K562 (cell line): Measurements from ENCODE around the gene UBE2H. TPM values are rescaled to one million over a fixed set of nuclear protein-coding genes. Genes with fewer than 3 reads are reported as not detected.

Experiments
- ATAC-seq: fragments of 200-7000 bp; cut with Tn5 transposase; 3 replicates; pipeline ENCODE4 v1.9.1; 2020; ENCODE audit warnings: moderate library complexity
- BruUV-seq: library from RNA; stranded (reverse); fragments of 400-500 nt; replicated peaks from 2 replicates; lab custom pipeline; 2021; lab: Mats Ljungman, UMichigan
- CTCF ChIA-PET: fragments of 300-600 bp; formaldehyde crosslinking; extraction: SDS; loops from one replicate; lab custom pipeline; 2021; ENCODE audit warnings: low intra/inter-chr PET ratio; lab: Yijun Ruan, JAX
- POLR2A ChIA-PET: fragments of 300-600, 350-650 bp; sonication (Branson Sonifier 250); formaldehyde crosslinking; extraction: SDS; loops from one replicate; lab custom pipeline; 2021; ENCODE audit warnings: antibody characterized with exemption, inconsistent platforms; lab: Yijun Ruan, JAX
- DNase-seq, 4 experiments: peaks; one replicate each; pipeline versions ENCODE4 v3.0.0 to v3.0.0-alpha.2; 2011 to 2018; ENCODE audit warnings: low spot score in 3 of 4, mixed read lengths in 3 of 4; ENCODE audit errors: extremely low read depth in 1 of 4
- FAIRE-seq: peaks from 2 replicates; lab custom pipeline; 2011; peaks lifted over from hg19 to GRCh38; lab: Jason Lieb, UNC
- H2AFZ ChIP-seq: 2 replicates; pipeline ENCODE4 v1.6.0; 2011; ENCODE audit warnings: low read depth, low read length, control low read depth, inconsistent platforms
- H3K27ac ChIP-seq: fragments of 200-600 bp; 3 replicates; pipeline ENCODE4 v1.8.0; 2011; ENCODE audit warnings: low read depth, mild to moderate bottlenecking, control low read depth, inconsistent platforms, low read length, moderate library complexity, mixed read lengths; ENCODE audit errors: extremely low read depth
- H3K27me3 ChIP-seq, 2 experiments: fragments of 300-600 bp in 1 of 2; 2 replicates in 1 of 2; 3 replicates in 1 of 2; pipeline versions ENCODE4 v1.6.0 to v1.8.0; 2011; ENCODE audit warnings: inconsistent platforms in 2 of 2, low read length in 2 of 2, mild to moderate bottlenecking in 1 of 2, mixed read lengths in 1 of 2, moderate library complexity in 1 of 2; ENCODE audit not compliant: control insufficient read depth in 2 of 2, insufficient read depth in 2 of 2
- H3K36me3 ChIP-seq: fragments of 300-600 bp; 3 replicates; pipeline ENCODE4 v1.8.0; 2011; ENCODE audit warnings: mild to moderate bottlenecking, low read length, inconsistent platforms; ENCODE audit not compliant: control insufficient read depth, insufficient read depth
- H3K4me1 ChIP-seq, 2 experiments: fragments of 200-600 bp in 1 of 2; replicated peaks in 1 of 2; 2 replicates in 1 of 2; 3 replicates in 1 of 2; pipeline versions ENCODE4 v1.5.1 to v1.8.0; 2011; ENCODE audit warnings: inconsistent platforms in 2 of 2, low read length in 2 of 2, mild to moderate bottlenecking in 1 of 2, mixed read lengths in 1 of 2, moderate library complexity in 1 of 2; ENCODE audit not compliant: control insufficient read depth in 2 of 2, insufficient read depth in 2 of 2
- H3K4me2 ChIP-seq: 2 replicates; pipeline ENCODE4 v1.6.1; 2011; ENCODE audit warnings: low read length, control low read depth, inconsistent platforms, mixed read lengths; ENCODE audit not compliant: insufficient read depth
- H3K4me3 ChIP-seq: fragments of 200-600 bp; sonication (generic), shearing (Covaris generic); 2 replicates; pipeline ENCODE4 v1.5.1; 2016; ENCODE audit warnings: control low read depth, inconsistent platforms
- H3K79me2 ChIP-seq: fragments of 200-600 bp; 3 replicates; pipeline ENCODE4 v1.8.0; 2011; ENCODE audit warnings: low read length, inconsistent platforms; ENCODE audit not compliant: control insufficient read depth, insufficient read depth
- H3K9ac ChIP-seq, 2 experiments: 2 replicates each; pipeline versions ENCODE4 v1.6.0 to v1.6.1; 2011; ENCODE audit warnings: low read depth in 2 of 2, low read length in 2 of 2, control low read depth in 1 of 2, inconsistent platforms in 1 of 2, mild to moderate bottlenecking in 1 of 2, mixed read lengths in 1 of 2; ENCODE audit not compliant: insufficient read depth in 1 of 2
- H3K9me1 ChIP-seq: one replicate; pipeline ENCODE4 v1.6.0; 2011; ENCODE audit warnings: inconsistent platforms, mild to moderate bottlenecking, low read length, moderate library complexity; ENCODE audit not compliant: control insufficient read depth, insufficient read depth
- H3K9me3 ChIP-seq: replicated peaks from 2 replicates; pipeline ENCODE4 v1.5.1; 2011; ENCODE audit warnings: low read depth, low read length, inconsistent platforms; ENCODE audit not compliant: control insufficient read depth, insufficient read depth
- H4K20me1 ChIP-seq: replicated peaks from 2 replicates; pipeline ENCODE4 v1.6.1; 2011; ENCODE audit warnings: low read length, inconsistent platforms, mixed read lengths; ENCODE audit not compliant: control insufficient read depth, insufficient read depth
- CBFA2T3 ChIP-seq: fragments of 450-650 bp; IDR thresholded peaks from 2 replicates; pipeline ENCODE4 v1.6.1; 2017
- CTBP1 ChIP-seq: fragments of 450-650 bp; IDR thresholded peaks from 2 replicates; pipeline ENCODE4 v1.6.1; 2016; ENCODE audit warnings: borderline replicate concordance
- E4F1 ChIP-seq: fragments of 250-450 bp; sonication (Bioruptor Pico); IDR thresholded peaks from 2 replicates; pipeline ENCODE4 v1.5.0; 2021; ENCODE audit warnings: mild to moderate bottlenecking, borderline replicate concordance
- FOXA3 ChIP-seq, 2 experiments: fragments of 450-650 bp in 1 of 2; sonication (generic) in 1 of 2; formaldehyde crosslinking; IDR thresholded peaks in 1 of 2; conservative IDR thresholded peaks in 1 of 2; 2 replicates each; pipeline versions ENCODE4 v1.4.0 to v1.8.0; 2020 to 2022; ENCODE audit warnings: mild to moderate bottlenecking in 2 of 2, missing genetic modification reagents in 1 of 2
- FOXO4 ChIP-seq: fragments of 450-650 bp; formaldehyde crosslinking; IDR thresholded peaks from 2 replicates; pipeline ENCODE4 v1.4.0; 2020; ENCODE audit warnings: mild to moderate bottlenecking, moderate library complexity
- GTF2E2 ChIP-seq: fragments of 200-800 bp; sonication (Bioruptor generic); IDR thresholded peaks from 2 replicates; pipeline ENCODE4 v1.6.1; 2016; ENCODE audit warnings: missing genetic modification characterization, missing compliant biosample characterization
- MAFG ChIP-seq: fragments of 450-650 bp; conservative IDR thresholded peaks from 2 replicates; pipeline ENCODE4 v1.6.1; 2016; ENCODE audit warnings: missing genetic modification characterization, missing compliant biosample characterization
- MEIS2 ChIP-seq: fragments of 450-650 bp; IDR thresholded peaks from 2 replicates; pipeline ENCODE4 v1.6.1; 2014; ENCODE audit warnings: mild to moderate bottlenecking; ENCODE audit not compliant: partially characterized antibody
- PKNOX1 ChIP-seq: fragments of 450-650 bp; IDR thresholded peaks from 2 replicates; pipeline ENCODE4 v1.6.1; 2016
- POLR2B ChIP-seq: fragments of 450-650 bp; IDR thresholded peaks from 2 replicates; pipeline ENCODE4 v1.6.1; 2018; ENCODE audit warnings: low read depth; ENCODE audit not compliant: partially characterized antibody
- TBP ChIP-seq: optimal IDR thresholded peaks from 2 replicates; pipeline ENCODE3; 2011; ENCODE audit warnings: low read depth, low read length, improper control_type of control experiment
- ZNF280A ChIP-seq: fragments of 450-650 bp; IDR thresholded peaks from 2 replicates; pipeline ENCODE4 v1.6.1; 2018; ENCODE audit warnings: mild to moderate bottlenecking, low read depth; ENCODE audit not compliant: partially characterized antibody
- ZNF77 ChIP-seq: fragments of 250-450 bp; sonication (Bioruptor Pico); IDR thresholded peaks from 2 replicates; pipeline ENCODE4 v1.5.0; 2020
- WGBS: fragments of 100-300 bp; shearing (Covaris generic); methylation state at CpG from one replicate; pipeline ENCODE4 v1.1.6; 2016; ENCODE audit warnings: low coverage, mixed read lengths; ENCODE audit not compliant: insufficient coverage; ENCODE audit errors: missing lambda C conversion rate; 5-methylcytosine and 5-hydroxymethylcytosine counted together
- in situ Hi-C: fragments of 300-500 bp; cut with MboI; formaldehyde crosslinking; loops from 4 replicates; pipeline ENCODE4 v1.15.0; 2018; ENCODE audit warnings: inconsistent platforms, mixed read lengths
- intact Hi-C: fragments of 100-400 bp; cut with micrococcal nuclease; formaldehyde crosslinking; loops from 2 replicates; pipeline ENCODE4 v1.14.2; 2022
- polyA plus RNA-seq, 8 experiments: library from polyadenylated mRNA; depleted of rRNA in 4 of 8; stranded (reverse) in 5 of 8; unstranded in 3 of 8; fragments of >200 nt; fragmentation: Nextera tagmentation in 2 of 8; fragmentation: Illumina TruSeq in 1 of 8; extraction: Ambion mirVana in 2 of 8; extraction: Trizol in 1 of 8; gene quantifications; 2 replicates each; pipeline versions ENCODE4 v1.2.1 to v1.2.3, GENCODE V29; 2011 to 2014; ENCODE audit warnings: inconsistent platforms in 1 of 8, missing spikeins in 1 of 8
- total RNA-seq, 7 experiments: library from RNA; depleted of rRNA in 6 of 7; stranded (reverse); fragments of >200 nt in 6 of 7; fragmentation: Illumina TruSeq in 2 of 7; extraction: Trizol in 2 of 7; gene quantifications; 2 replicates each; pipeline versions ENCODE4 v1.2.1 to v1.2.3, GENCODE V29; 2011 to 2021; ENCODE audit warnings: low replicate concordance in 1 of 7

The UBE2H gene
- total and polyA plus RNA-seq, 9 of the 15 experiments (the other 6 are each of a cell fraction or from before 2014, with no cell fraction given): 6.3 to 33.0 (median 13.3) TPM

GRCh38 chr7:129851809-129852208 lies 101.0 kb downstream of the UBE2H start:
- Histone ChIP-seq H3K4me1 (peaks cover 9 to 14% of the 10 kb centered on the region in 2 experiments; a peak in 4 of 5 replicates), H3K4me2 (no peak overlapping the region)
- BruUV-seq: no TSS peak
- TF ChIP-seq MAFG (tag) (no peak), GTF2E2 (tag) (no peak), POLR2B (no peak), FOXA3 (CRISPR knock-in tag; conservative IDR thresholded peaks at IDR 0.05 in 1 of 2, IDR thresholded peaks at IDR 0.05 in 1 of 2) (peak in 1 of 2 experiments; percentile 44; a peak in 2 of 4 replicates), CTBP1 (no peak), MEIS2 (peak; percentile 49), ZNF280A (no peak), FOXO4 (CRISPR knock-in tag) (no peak), CBFA2T3 (peak; percentile 46), ZNF77 (CRISPR knock-in tag) (no peak), PKNOX1 (0 out of 2 replicates have a peak, but pooled peaks have one; percentile 18), TBP (no peak), E4F1 (no peak)

More at GRCh38 chr7:129851809-129852208, 101.0 kb downstream of the UBE2H start:
- intact Hi-C loops: no loop called here
- WGBS: 72% methylated on average over 3 of the region's 3 CpGs
- no peak for ATAC-seq
- Histone ChIP-seq H3K4me3 (no peak overlapping the region), H3K79me2 (no peaks in the 10 kb centered on the region), H3K9ac (no peak overlapping the region; a peak in 1 of 4 replicates), H3K9me1 (no peaks in the 10 kb centered on the region), H3K36me3 (no peaks in the 10 kb centered on the region), H3K9me3 (no peaks in the 10 kb centered on the region), H3K27me3 (no peaks in the 10 kb centered on the region), H3K27ac (no peak overlapping the region), H2AFZ (no peak overlapping the region), H4K20me1 (no peaks in the 10 kb centered on the region; the same call in 1 of the 2 replicates)
- POLR2A ChIA-PET: interaction anchor here (0.8 to 1.2 kb wide), 5 partner anchors 14 to 1045 kb away, joined by 3 to 4 read pairs (median 3); no protein-coding TSS in a partner anchor
- no peak for DNase-seq
- CTCF ChIA-PET: no interaction called here
- FAIRE-seq: no peak
- in situ Hi-C loops: no loop called here
